Measurements from ENCODE around the gene SMIM8.

SMIM8 gene

DNA sequence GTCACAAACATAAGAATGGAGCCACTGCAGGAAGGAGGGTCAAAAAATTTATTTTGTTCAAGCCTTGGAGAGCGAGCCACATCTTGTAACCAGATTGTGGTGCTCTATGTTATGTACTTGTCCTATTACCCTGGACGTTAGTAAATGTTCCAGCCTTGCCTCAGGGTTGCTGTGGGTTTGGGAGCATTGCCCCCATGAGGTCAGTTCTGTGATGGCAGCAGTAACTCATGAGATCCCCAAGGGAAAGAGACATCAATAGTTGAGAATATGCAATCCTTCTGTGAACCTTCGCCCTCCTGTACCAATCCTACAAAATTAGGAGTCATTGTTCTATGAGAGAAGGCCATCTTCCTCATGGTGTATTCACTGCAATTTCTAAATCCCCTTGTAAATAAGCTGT is 68.9 kb downstream of the SMIM8 start:
- DNase-seq (ENCODE audit: low read depth in 2 of 2), result no peak

Measured in fibroblast of skin of left biceps (primary cell).